SU-DHL-6 (cell line): ENCODE data around the gene ULK3.
A peak's percentile ranks its signal among the peaks of the same experiment; 100 is the strongest.

Source experiments
- H2AFZ ChIP-seq: fragments of 200-600 bp; sonication (generic); 2 replicates; pipeline ENCODE4 v1.6.1; 2014; ENCODE audit warnings: low read depth, mild to moderate bottlenecking, moderate library complexity, mixed read lengths, antibody characterized with exemption, low read length; ENCODE audit not compliant: severe bottlenecking
- H3F3A ChIP-seq: fragments of 200-600 bp; shearing (Covaris generic); 2 replicates; pipeline ENCODE4 v1.6.0; 2016; ENCODE audit warnings: antibody characterized with exemption, mild to moderate bottlenecking; ENCODE audit not compliant: insufficient read depth
- H3K27ac ChIP-seq: fragments of 200-600 bp; sonication (generic); 2 replicates; pipeline ENCODE4 v1.5.1; 2016; ENCODE audit warnings: low read depth, mild to moderate bottlenecking, low read length, moderate library complexity, mixed read lengths
- H3K27me3 ChIP-seq: fragments of 200-600 bp; sonication (generic), shearing (Covaris generic); 2 replicates; pipeline ENCODE4 v1.6.0; 2014; ENCODE audit warnings: mild to moderate bottlenecking, low read length
- H3K36me3 ChIP-seq: fragments of 200-600 bp; sonication (generic); 2 replicates; pipeline ENCODE4 v1.6.1; 2014; ENCODE audit warnings: mild to moderate bottlenecking, low read length, mixed read lengths
- H3K4me2 ChIP-seq: fragments of 300-600, 200-600 bp; shearing (Covaris generic), sonication (generic); 2 replicates; pipeline ENCODE4 v1.6.0; 2014; ENCODE audit warnings: low read length, low read depth, mild to moderate bottlenecking; ENCODE audit not compliant: poor library complexity, severe bottlenecking
- H3K4me3 ChIP-seq: fragments of 200-600 bp; sonication (generic); 2 replicates; pipeline ENCODE4 v1.5.1; 2014; ENCODE audit warnings: antibody characterized with exemption, low read length, mild to moderate bottlenecking, mixed read lengths; ENCODE audit not compliant: insufficient read depth, poor library complexity, severe bottlenecking
- H3K79me2 ChIP-seq: fragments of 200-600 bp; sonication (generic); 2 replicates; pipeline ENCODE4 v1.6.1; 2014; ENCODE audit warnings: mild to moderate bottlenecking, low read length, moderate library complexity; ENCODE audit not compliant: insufficient read depth
- H3K9ac ChIP-seq: fragments of 200-600 bp; sonication (generic); 2 replicates; pipeline ENCODE4 v1.7.0; 2014; ENCODE audit warnings: mild to moderate bottlenecking, low read length
- H3K9me2 ChIP-seq: fragments of 200-600 bp; sonication (generic); replicated peaks from 2 replicates; pipeline ENCODE4 v1.6.1; 2014; ENCODE audit warnings: low read length; ENCODE audit not compliant: insufficient read depth
- H3K9me3 ChIP-seq: fragments of 200-600 bp; sonication (generic); 2 replicates; pipeline ENCODE4 v1.6.1; 2014; ENCODE audit warnings: low read length, mixed read lengths; ENCODE audit not compliant: insufficient read depth
- H4K20me1 ChIP-seq: fragments of 200-600 bp; sonication (generic); 2 replicates; pipeline ENCODE4 v1.6.1; 2014; ENCODE audit warnings: low read depth, mild to moderate bottlenecking, antibody characterized with exemption, low read length, moderate library complexity, mixed read lengths
- CTCF ChIP-seq: fragments of 200-600 bp; sonication (generic); IDR thresholded peaks from one replicate; pipeline ENCODE4 v1.5.1; 2017; ENCODE audit warnings: antibody characterized with exemption, mild to moderate bottlenecking, low read length, moderate library complexity; ENCODE audit not compliant: insufficient read depth, poor library complexity, severe bottlenecking
- EZH2phosphoT487 ChIP-seq: fragments of 200-600 bp; sonication (generic), shearing (Covaris generic); conservative IDR thresholded peaks from 2 replicates; pipeline ENCODE4 v1.6.1; 2018; ENCODE audit warnings: mild to moderate bottlenecking, antibody characterized with exemption, low read length, moderate library complexity, mixed read lengths

ULK3 gene

GRCh38 chr15:74799255-74799855 lies 43.6 kb downstream of the ULK3 start:
- peaks cover 23% of the 10 kb centered on the region; the same call in 1 of the 2 replicates for H3F3A ChIP-seq
- H3K4me2 ChIP-seq: peak overlapping the region; percentile 8
- H3K79me2 ChIP-seq: peaks cover 39% of the 10 kb centered on the region
- 0 out of 2 replicates have a peak overlapping the region, but pooled peaks have one; percentile 6 for H3K9ac ChIP-seq
- peaks cover 27% of the 10 kb centered on the region for H3K36me3 ChIP-seq
- H3K9me3 ChIP-seq: no peaks in the 10 kb centered on the region
- no peaks in the 10 kb centered on the region for H4K20me1 ChIP-seq
- H2AFZ ChIP-seq: no peak overlapping the region
- TF ChIP-seq EZH2phosphoT487: no peak
- no peak for TF ChIP-seq CTCF
- peak overlapping the region; percentile 68 for H3K27ac ChIP-seq
- no peak overlapping the region for H3K4me3 ChIP-seq
- H3K27me3 ChIP-seq: no peaks in the 10 kb centered on the region
- no peaks in the 10 kb centered on the region for H3K9me2 ChIP-seq

GRCh38 chr15:74798388-74799254 lies 44.3 kb downstream of the ULK3 start:
- Histone ChIP-seq H3F3A (peaks cover 16% of the 10 kb centered on the region; the same call in 1 of the 2 replicates), H3K9me3 (no peaks in the 10 kb centered on the region), H3K79me2 (peaks cover 46% of the 10 kb centered on the region), H3K36me3 (peaks cover 20% of the 10 kb centered on the region), H3K4me2 (peak overlapping the region; percentile 21), H3K4me3 (no peak overlapping the region), H4K20me1 (no peaks in the 10 kb centered on the region), H3K27ac (peak overlapping the region; percentile 68), H2AFZ (no peak overlapping the region), H3K9me2 (no peaks in the 10 kb centered on the region), H3K9ac (0 out of 2 replicates have a peak overlapping the region, but pooled peaks have one; percentile 14), H3K27me3 (no peaks in the 10 kb centered on the region)
- TF ChIP-seq CTCF (no peak), EZH2phosphoT487 (no peak)

GRCh38 chr15:74795966-74796625 lies 46.9 kb downstream of the ULK3 start:
- no peaks in the 10 kb centered on the region for H3K9me3 ChIP-seq
- H3K4me3 ChIP-seq: no peak overlapping the region
- peaks cover 17% of the 10 kb centered on the region for H3F3A ChIP-seq
- H3K27me3 ChIP-seq: no peaks in the 10 kb centered on the region
- H3K4me2 ChIP-seq: no peak overlapping the region
- H3K9me2 ChIP-seq: no peaks in the 10 kb centered on the region
- H2AFZ ChIP-seq: no peak overlapping the region
- no peaks in the 10 kb centered on the region for H4K20me1 ChIP-seq
- no peak overlapping the region for H3K9ac ChIP-seq
- H3K79me2 ChIP-seq: peaks cover 71% of the 10 kb centered on the region
- H3K27ac ChIP-seq: 0 out of 2 replicates have a peak overlapping the region, but pooled peaks have one; percentile 9
- H3K36me3 ChIP-seq: peaks cover 8% of the 10 kb centered on the region
- TF ChIP-seq CTCF (no peak), EZH2phosphoT487 (no peak)
